Measurements from ENCODE around the gene LRFN3.

The LRFN3 gene

GRCh38 chr19:35915443-35915842 is 20.7 kb upstream of the LRFN3 start:
- intact Hi-C loops (cut with DNase I; ENCODE audit: low total_unique reads): no loop called here
- Histone ChIP-seq H3K27me3 (peaks cover 0 to 10% of the 10 kb centered on the region in 2 donors), H3K27ac (no peak overlapping the region), H3K9me3 (no peaks in the 10 kb centered on the region), H3K36me3 (no peaks in the 10 kb centered on the region), H3K4me3 (no peak overlapping the region), H3K4me1 (no peaks in the 10 kb centered on the region)
- DNase-seq: no peak
- no peak for TF ChIP-seq CTCF (IDR thresholded peaks at IDR 0.05)

GRCh38 chr19:35919306-35919705 is 16.9 kb upstream of the LRFN3 start:
- H3K27me3 ChIP-seq: peaks cover 0 to 12% of the 10 kb centered on the region in 2 donors
- TF ChIP-seq CTCF (IDR thresholded peaks at IDR 0.05): no peak
- no peaks in the 10 kb centered on the region for H3K9me3 ChIP-seq
- DNase-seq: no peak
- intact Hi-C loops (cut with DNase I; ENCODE audit: low total_unique reads): no loop called here
- no peaks in the 10 kb centered on the region for H3K36me3 ChIP-seq
- no peak overlapping the region for H3K4me3 ChIP-seq
- H3K4me1 ChIP-seq: no peaks in the 10 kb centered on the region
- H3K27ac ChIP-seq: no peak overlapping the region

GRCh38 chr19:35921012-35921411 is 15.2 kb upstream of the LRFN3 start:
- no peak for TF ChIP-seq CTCF (IDR thresholded peaks at IDR 0.05)
- Histone ChIP-seq H3K4me3 (no peak overlapping the region), H3K27me3 (peaks cover 0 to 23% of the 10 kb centered on the region in 2 donors), H3K4me1 (no peaks in the 10 kb centered on the region), H3K9me3 (peaks cover 0 to 8% (median 0%) of the 10 kb centered on the region in 3 donors), H3K36me3 (no peaks in the 10 kb centered on the region), H3K27ac (no peak overlapping the region)
- intact Hi-C loops (cut with DNase I; ENCODE audit: low total_unique reads): no loop called here
- no peak for DNase-seq

- intact Hi-C loops (cut with DNase I; ENCODE audit: low total_unique reads): loop anchor here (5.0 kb wide), 1 partner anchor 43 kb away; no protein-coding TSS in a partner anchor
- TF ChIP-seq CTCF (IDR thresholded peaks at IDR 0.05): no peak
- no peaks in the 10 kb centered on the region for H3K36me3 ChIP-seq
- H3K4me1 ChIP-seq: no peaks in the 10 kb centered on the region
- DNase-seq: no peak
- H3K4me3 ChIP-seq: no peak overlapping the region
- no peak overlapping the region for H3K27ac ChIP-seq
- peaks cover 0 to 15% of the 10 kb centered on the region in 2 donors for H3K27me3 ChIP-seq
- H3K9me3 ChIP-seq: peaks cover 0 to 8% (median 0%) of the 10 kb centered on the region in 3 donors
Observed at GRCh38 chr19:35925501-35925900, 10.7 kb upstream of the LRFN3 start.

- no peak for DNase-seq
- H3K9me3 ChIP-seq: peaks cover 0 to 8% (median 0%) of the 10 kb centered on the region in 3 donors
- no peaks in the 10 kb centered on the region for H3K36me3 ChIP-seq
- intact Hi-C loops (cut with DNase I; ENCODE audit: low total_unique reads): loop anchor here (5.0 kb wide), 1 partner anchor 46 kb away; no protein-coding TSS in a partner anchor
- no peak for TF ChIP-seq CTCF (IDR thresholded peaks at IDR 0.05)
- peaks cover 0 to 9% (median 5%) of the 10 kb centered on the region in 4 donors for H3K4me1 ChIP-seq
- H3K27ac ChIP-seq: no peak overlapping the region
- H3K27me3 ChIP-seq: peaks cover 0 to 15% of the 10 kb centered on the region in 2 donors
- no peak overlapping the region for H3K4me3 ChIP-seq
Observed at GRCh38 chr19:35928507-35928906, 7.7 kb upstream of the LRFN3 start.

GRCh38 chr19:35929876-35930275 is 6.3 kb upstream of the LRFN3 start:
- H3K4me1 ChIP-seq: peaks cover 0 to 11% (median 5%) of the 10 kb centered on the region in 4 donors
- no peak overlapping the region for H3K27ac ChIP-seq
- H3K4me3 ChIP-seq: no peak overlapping the region
- intact Hi-C loops (cut with DNase I; ENCODE audit: low total_unique reads): loop anchor here (5.0 kb wide), 1 partner anchor 48 kb away; no protein-coding TSS in a partner anchor
- peaks cover 0 to 8% (median 0%) of the 10 kb centered on the region in 3 donors for H3K9me3 ChIP-seq
- no peak for DNase-seq
- H3K36me3 ChIP-seq: no peaks in the 10 kb centered on the region
- no peak for TF ChIP-seq CTCF (IDR thresholded peaks at IDR 0.05)
- H3K27me3 ChIP-seq: peaks cover 0 to 11% of the 10 kb centered on the region in 2 donors
